Inflammatory macrophage treated with lipopolysaccharide for 4 hours (primary cell): ENCODE data around the gene DOCK4.
"Not testable (repeated sequence)": the region's sequence is repeated elsewhere in the genome, so short reads cannot be mapped to it uniquely, and the experiment has no call there.

Experiments
- DNase-seq: peaks from one replicate; pipeline ENCODE4 v3.0.0-alpha.2; 2020

The DOCK4 gene

GRCh38 chr7:111927353-111928019, 278.7 kb downstream of the DOCK4 start:
- DNase-seq: peak; percentile 53

GRCh38 chr7:111920329-111920728, 285.9 kb downstream of the DOCK4 start:
- DNase-seq: no peak

- peak; percentile 64 for DNase-seq
Measured at GRCh38 chr7:111919631-111920179, 286.5 kb downstream of the DOCK4 start.

GRCh38 chr7:111919164-111919563, 287.0 kb downstream of the DOCK4 start:
- no peak for DNase-seq

GRCh38 chr7:111918461-111918860, 287.7 kb downstream of the DOCK4 start:
- DNase-seq: no peak

GRCh38 chr7:111917404-111917803, 288.8 kb downstream of the DOCK4 start:
- DNase-seq: not testable (repeated sequence)

GRCh38 chr7:111914291-111914690, 291.9 kb downstream of the DOCK4 start:
- no peak for DNase-seq

- no peak for DNase-seq
Measured at GRCh38 chr7:111911166-111911961, 294.8 kb downstream of the DOCK4 start.

- DNase-seq: no peak
Measured at GRCh38 chr7:111910656-111911055, 295.5 kb downstream of the DOCK4 start.

GRCh38 chr7:111908673-111909072, 297.5 kb downstream of the DOCK4 start:
- not testable (repeated sequence) for DNase-seq

- DNase-seq: no peak
Measured at GRCh38 chr7:111903797-111904196, 302.4 kb downstream of the DOCK4 start.

GRCh38 chr7:111903016-111903415, 303.2 kb downstream of the DOCK4 start:
- DNase-seq: no peak

- DNase-seq: no peak
Measured at GRCh38 chr7:111900283-111900682, 305.9 kb downstream of the DOCK4 start.

- no peak for DNase-seq
Measured at GRCh38 chr7:111895049-111895448, 311.1 kb downstream of the DOCK4 start.

- DNase-seq: no peak
Measured at GRCh38 chr7:111894518-111894917, 311.7 kb downstream of the DOCK4 start.

GRCh38 chr7:111893190-111893589, 313.0 kb downstream of the DOCK4 start:
- DNase-seq: no peak

- peak; percentile 5 for DNase-seq
Measured at GRCh38 chr7:111892588-111892987, 313.6 kb downstream of the DOCK4 start.

GRCh38 chr7:111887734-111888133, 318.5 kb downstream of the DOCK4 start:
- DNase-seq: no peak

- DNase-seq: no peak
Measured at GRCh38 chr7:111886233-111886632, 320.0 kb downstream of the DOCK4 start.

GRCh38 chr7:111883241-111883640, 323.0 kb downstream of the DOCK4 start:
- DNase-seq: no peak

GRCh38 chr7:111878785-111879184, 327.4 kb downstream of the DOCK4 start:
- DNase-seq: no peak

GRCh38 chr7:111877931-111878330, 328.3 kb downstream of the DOCK4 start:
- DNase-seq: no peak

GRCh38 chr7:111873963-111874690, 332.1 kb downstream of the DOCK4 start:
- DNase-seq: peak; percentile 27

- no peak for DNase-seq
Measured at GRCh38 chr7:111873326-111873646, 332.9 kb downstream of the DOCK4 start.
